Thyroid gland (tissue), 4 donors: ENCODE measurements around the gene PCBP3. TPM values are rescaled to one million over a fixed set of nuclear protein-coding genes. Genes with fewer than 3 reads are reported as not detected.

Source experiments
- DNase-seq, 2 donors: peaks; one replicate each; pipeline ENCODE4 v3.0.0-alpha.2; 2019
- H3K27ac ChIP-seq, 3 donors: fragments of 200-600 bp; sonication (generic); 1 replicate in 2 of 3; 2 replicates in 1 of 3; pipeline ENCODE4 v1.5.1; 2016 to 2019; ENCODE audit warnings: mild to moderate bottlenecking in 1 of 3, moderate library complexity in 1 of 3
- H3K27me3 ChIP-seq: fragments of 200-600 bp; sonication (generic); one replicate; pipeline ENCODE4 v1.5.1; 2019
- H3K36me3 ChIP-seq, 2 donors: fragments of 200-600 bp; sonication (generic); one replicate each; pipeline ENCODE4 v1.5.1; 2016 to 2019
- H3K4me1 ChIP-seq, 2 donors: fragments of 200-600 bp; sonication (generic); one replicate each; pipeline ENCODE4 v1.5.1; 2017 to 2019
- H3K4me3 ChIP-seq, 3 donors: fragments of 200-600 bp; sonication (generic); replicated peaks in 1 of 3; 1 replicate in 2 of 3; 2 replicates in 1 of 3; pipeline ENCODE4 v1.5.1; 2016; ENCODE audit warnings: mild to moderate bottlenecking in 1 of 3
- H3K9me3 ChIP-seq: fragments of 200-600 bp; sonication (generic); one replicate; pipeline ENCODE4 v1.5.1; 2017
- POLR2A ChIP-seq, 2 donors: fragments of 450-650 bp; IDR thresholded peaks; one replicate each; pipeline ENCODE4 v1.6.1; 2017; ENCODE audit warnings: antibody characterized with exemption in 2 of 2, mild to moderate bottlenecking in 2 of 2, moderate library complexity in 1 of 2
- WGBS, 2 donors: methylation state at CpG; one replicate each; pipeline ENCODE4 v1.1.5; 2017; 5-methylcytosine and 5-hydroxymethylcytosine counted together
- intact Hi-C: fragments of 100-400 bp; cut with DNase I; formaldehyde crosslinking; loops from one replicate; pipeline ENCODE4 v1.15.1; 2023
- total RNA-seq, 4 donors: library from RNA; depleted of rRNA; stranded (reverse); fragments of >200 nt; gene quantifications; one replicate each; pipeline ENCODE4 v1.2.3, GENCODE V29; 2016
- TF ChIP-seq, protein P1 (sequence below), 6 experiments: fragments of 200-600 bp in 3 of 6; fragments of 450-650 bp in 3 of 6; sonication (generic) in 3 of 6; IDR thresholded peaks; one replicate each; pipeline ENCODE4 v1.5.1; 2016 to 2019; ENCODE audit warnings: antibody characterized with exemption in 6 of 6, mild to moderate bottlenecking in 2 of 6, inconsistent platforms in 1 of 6, moderate library complexity in 1 of 6

The PCBP3 gene
- total RNA-seq, 4 donors from 2014 or later = 0.33 to 0.98 (median 0.54) TPM; not detected in 1

GRCh38 chr21:45877171-45877438 is 233.6 kb downstream of the PCBP3 start:
- Histone ChIP-seq H3K9me3 (no peaks in the 10 kb centered on the region), H3K27ac (no peak overlapping the region), H3K27me3 (no peaks in the 10 kb centered on the region), H3K36me3 (no peaks in the 10 kb centered on the region), H3K4me1 (no peaks in the 10 kb centered on the region), H3K4me3 (no peak overlapping the region)
- intact Hi-C loops = no loop called here
- WGBS, 2 donors = 65 to 72% methylated on average over 6 of the region's 6 CpGs
- TF ChIP-seq POLR2A (IDR thresholded peaks at IDR 0.05) = no peak
- TF ChIP-seq, protein P1, sequence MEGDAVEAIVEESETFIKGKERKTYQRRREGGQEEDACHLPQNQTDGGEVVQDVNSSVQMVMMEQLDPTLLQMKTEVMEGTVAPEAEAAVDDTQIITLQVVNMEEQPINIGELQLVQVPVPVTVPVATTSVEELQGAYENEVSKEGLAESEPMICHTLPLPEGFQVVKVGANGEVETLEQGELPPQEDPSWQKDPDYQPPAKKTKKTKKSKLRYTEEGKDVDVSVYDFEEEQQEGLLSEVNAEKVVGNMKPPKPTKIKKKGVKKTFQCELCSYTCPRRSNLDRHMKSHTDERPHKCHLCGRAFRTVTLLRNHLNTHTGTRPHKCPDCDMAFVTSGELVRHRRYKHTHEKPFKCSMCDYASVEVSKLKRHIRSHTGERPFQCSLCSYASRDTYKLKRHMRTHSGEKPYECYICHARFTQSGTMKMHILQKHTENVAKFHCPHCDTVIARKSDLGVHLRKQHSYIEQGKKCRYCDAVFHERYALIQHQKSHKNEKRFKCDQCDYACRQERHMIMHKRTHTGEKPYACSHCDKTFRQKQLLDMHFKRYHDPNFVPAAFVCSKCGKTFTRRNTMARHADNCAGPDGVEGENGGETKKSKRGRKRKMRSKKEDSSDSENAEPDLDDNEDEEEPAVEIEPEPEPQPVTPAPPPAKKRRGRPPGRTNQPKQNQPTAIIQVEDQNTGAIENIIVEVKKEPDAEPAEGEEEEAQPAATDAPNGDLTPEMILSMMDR (IDR thresholded peaks at IDR 0.05) = no peak
- no peak for DNase-seq

DNA sequence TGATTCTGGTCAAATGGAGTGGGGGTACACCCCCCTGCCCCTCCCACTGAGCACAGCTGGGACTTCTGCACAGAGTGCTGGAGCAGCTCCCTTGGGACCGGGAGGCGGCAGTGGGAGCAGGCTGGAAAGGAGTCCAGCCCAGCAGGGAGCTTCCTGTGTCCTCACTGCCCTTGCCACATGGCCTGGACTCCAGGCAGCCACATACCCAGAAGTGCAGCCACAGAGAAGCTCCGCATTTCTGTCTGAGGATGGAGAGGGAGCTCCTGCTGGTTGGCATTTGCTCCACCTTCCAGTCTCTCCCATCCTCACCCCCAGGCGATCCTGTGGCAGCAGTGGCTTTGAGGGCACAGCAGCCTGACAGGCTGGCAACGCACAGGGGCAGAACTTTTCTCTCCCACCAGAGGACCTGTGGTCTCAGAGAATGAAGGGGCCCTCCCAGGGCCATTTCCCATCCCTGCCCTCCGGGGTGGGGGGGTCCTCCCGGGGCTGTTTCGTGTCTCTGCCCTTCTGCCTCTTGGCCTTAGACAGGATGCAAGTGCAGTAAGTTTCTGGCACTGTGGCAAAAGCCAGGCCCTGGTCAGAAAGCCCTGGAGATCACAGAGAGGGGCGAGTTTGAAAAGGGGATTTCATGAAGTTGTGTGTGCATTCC is 234.4 kb downstream of the PCBP3 start:
- DNase-seq = no peak
- 65 to 76% methylated on average over 7 to 9 of the region's 9 CpGs for WGBS, 2 donors
- no peaks in the 10 kb centered on the region for H3K27me3 ChIP-seq
- no peak for TF ChIP-seq POLR2A (IDR thresholded peaks at IDR 0.05)
- TF ChIP-seq, protein P1 (IDR thresholded peaks at IDR 0.05) = no peak
- no peaks in the 10 kb centered on the region for H3K36me3 ChIP-seq
- no peak overlapping the region for H3K4me3 ChIP-seq
- no peaks in the 10 kb centered on the region for H3K9me3 ChIP-seq
- H3K27ac ChIP-seq = no peak overlapping the region
- intact Hi-C loops = no loop called here
- H3K4me1 ChIP-seq = no peaks in the 10 kb centered on the region

- H3K4me1 ChIP-seq = no peaks in the 10 kb centered on the region
- TF ChIP-seq, protein P1 (IDR thresholded peaks at IDR 0.05) = peak in 4 of 6 experiments; percentile 15 to 52 (median 18)
- TF ChIP-seq POLR2A (IDR thresholded peaks at IDR 0.05) = no peak
- no peaks in the 10 kb centered on the region for H3K36me3 ChIP-seq
- intact Hi-C loops = no loop called here
- H3K9me3 ChIP-seq = no peaks in the 10 kb centered on the region
- DNase-seq = peak; percentile 51 to 62
- H3K4me3 ChIP-seq = no peak overlapping the region
- WGBS, 2 donors = 46 to 58% methylated on average over 29 of the region's 29 CpGs
- no peak overlapping the region for H3K27ac ChIP-seq
- H3K27me3 ChIP-seq = no peaks in the 10 kb centered on the region
Measured at GRCh38 chr21:45880097-45881068, 236.9 kb downstream of the PCBP3 start.

- TF ChIP-seq POLR2A (IDR thresholded peaks at IDR 0.05) = no peak
- TF ChIP-seq, protein P1 (IDR thresholded peaks at IDR 0.05) = no peak
- intact Hi-C loops = no loop called here
- DNase-seq = no peak
- Histone ChIP-seq H3K36me3 (no peaks in the 10 kb centered on the region), H3K9me3 (no peaks in the 10 kb centered on the region), H3K27ac (no peak overlapping the region), H3K4me1 (no peaks in the 10 kb centered on the region), H3K27me3 (no peaks in the 10 kb centered on the region), H3K4me3 (no peak overlapping the region)
- 75 to 77% methylated on average over 8 of the region's 8 CpGs for WGBS, 2 donors
Measured at GRCh38 chr21:45882645-45883044, 239.1 kb downstream of the PCBP3 start.

GRCh38 chr21:45883090-45883489 is 239.6 kb downstream of the PCBP3 start:
- no peaks in the 10 kb centered on the region for H3K36me3 ChIP-seq

More at GRCh38 chr21:45883090-45883489, 239.6 kb downstream of the PCBP3 start:
- DNase-seq = no peak
- TF ChIP-seq, protein P1 (IDR thresholded peaks at IDR 0.05) = no peak
- no peak for TF ChIP-seq POLR2A (IDR thresholded peaks at IDR 0.05)
- Histone ChIP-seq H3K27ac (no peak overlapping the region), H3K4me3 (no peak overlapping the region), H3K27me3 (no peaks in the 10 kb centered on the region), H3K4me1 (no peaks in the 10 kb centered on the region), H3K9me3 (no peaks in the 10 kb centered on the region)
- intact Hi-C loops = no loop called here
- WGBS, 2 donors = 79 to 91% methylated on average over 4 of the region's 4 CpGs
